Stomach (tissue), 4 donors: ENCODE results near the gene ARHGEF12.

Experiments used
- POLR2A ChIP-seq, 4 donors: fragments of 450-650 bp; IDR thresholded peaks; one replicate each; pipeline ENCODE4 v1.6.1; 2016; ENCODE audit warnings: antibody characterized with exemption in 4 of 4, control low read depth in 2 of 4, mild to moderate bottlenecking in 1 of 4, moderate library complexity in 1 of 4
- POLR2AphosphoS5 ChIP-seq, 3 donors: sonication (generic); formaldehyde crosslinking; IDR thresholded peaks; one replicate each; pipeline ENCODE4 v1.6.1; 2016; ENCODE audit warnings: antibody characterized with exemption in 3 of 3
- TF ChIP-seq, protein P1 (sequence below), 7 experiments: fragments of 450-650 bp in 4 of 7; fragments of 200-600 bp in 3 of 7; sonication (generic) in 3 of 7; IDR thresholded peaks; one replicate each; pipeline ENCODE4 v1.5.1; 2016 to 2019; ENCODE audit warnings: antibody characterized with exemption in 7 of 7, control low read depth in 2 of 7, mild to moderate bottlenecking in 1 of 7

DNA sequence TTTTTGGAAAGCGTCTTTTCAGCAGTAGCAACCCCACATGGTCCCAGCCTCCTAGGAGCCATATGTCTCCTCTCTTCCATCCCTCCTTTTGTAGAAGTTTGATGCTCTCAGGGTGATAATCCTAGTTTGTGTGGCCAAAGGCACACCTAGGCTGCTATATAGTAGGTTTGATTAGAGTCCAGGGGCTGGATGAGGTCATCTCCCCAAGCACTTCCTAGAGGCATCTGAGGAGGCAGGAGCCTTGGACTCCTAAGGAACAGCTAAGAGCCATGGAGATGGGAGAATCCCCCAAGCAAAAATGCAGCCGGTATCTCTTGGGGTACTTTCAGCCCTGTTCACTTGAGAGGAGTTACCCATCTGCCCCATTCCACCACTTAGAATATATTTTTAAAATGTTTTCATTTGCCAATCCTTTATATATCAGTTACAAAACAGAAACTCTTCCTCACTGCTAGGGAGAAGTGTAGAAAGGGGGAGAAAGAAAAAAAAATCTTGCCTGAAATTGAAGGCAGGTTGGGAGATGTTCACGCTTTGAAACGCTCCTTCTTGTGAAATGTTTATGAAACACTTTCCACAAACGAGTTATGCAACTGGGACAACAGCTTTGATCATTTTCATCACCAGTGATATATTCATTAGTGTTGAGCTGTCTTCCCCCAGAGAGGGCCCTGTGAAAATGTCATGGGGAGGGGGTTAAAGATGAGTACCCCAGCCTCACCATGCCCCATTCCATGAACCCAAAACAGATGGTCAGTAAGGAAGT is 43.0 kb upstream of the ARHGEF12 start:
- TF ChIP-seq POLR2A (IDR thresholded peaks at IDR 0.05) (no peak), POLR2AphosphoS5 (IDR thresholded peaks at IDR 0.05) (no peak)
- TF ChIP-seq, protein P1, sequence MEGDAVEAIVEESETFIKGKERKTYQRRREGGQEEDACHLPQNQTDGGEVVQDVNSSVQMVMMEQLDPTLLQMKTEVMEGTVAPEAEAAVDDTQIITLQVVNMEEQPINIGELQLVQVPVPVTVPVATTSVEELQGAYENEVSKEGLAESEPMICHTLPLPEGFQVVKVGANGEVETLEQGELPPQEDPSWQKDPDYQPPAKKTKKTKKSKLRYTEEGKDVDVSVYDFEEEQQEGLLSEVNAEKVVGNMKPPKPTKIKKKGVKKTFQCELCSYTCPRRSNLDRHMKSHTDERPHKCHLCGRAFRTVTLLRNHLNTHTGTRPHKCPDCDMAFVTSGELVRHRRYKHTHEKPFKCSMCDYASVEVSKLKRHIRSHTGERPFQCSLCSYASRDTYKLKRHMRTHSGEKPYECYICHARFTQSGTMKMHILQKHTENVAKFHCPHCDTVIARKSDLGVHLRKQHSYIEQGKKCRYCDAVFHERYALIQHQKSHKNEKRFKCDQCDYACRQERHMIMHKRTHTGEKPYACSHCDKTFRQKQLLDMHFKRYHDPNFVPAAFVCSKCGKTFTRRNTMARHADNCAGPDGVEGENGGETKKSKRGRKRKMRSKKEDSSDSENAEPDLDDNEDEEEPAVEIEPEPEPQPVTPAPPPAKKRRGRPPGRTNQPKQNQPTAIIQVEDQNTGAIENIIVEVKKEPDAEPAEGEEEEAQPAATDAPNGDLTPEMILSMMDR (IDR thresholded peaks at IDR 0.05): no peak
